Trophoblast cell (in vitro differentiated cells and primary cell): Measurements from ENCODE around the gene TSHZ2.

ENCODE experiments used
- DNase-seq, 2 donors: peaks; one replicate each; pipeline ENCODE4 v3.0.0-alpha.2; 2016
- H2AFZ ChIP-seq: 2 replicates; pipeline ENCODE4 v1.6.1; 2013; ENCODE audit warnings: low read length, moderate library complexity, mild to moderate bottlenecking; ENCODE audit not compliant: insufficient read depth, poor library complexity
- H2AK5ac ChIP-seq: 2 replicates; pipeline ENCODE4 v1.6.1; 2013; ENCODE audit warnings: mild to moderate bottlenecking, low read length
- H2BK120ac ChIP-seq: 2 replicates; pipeline ENCODE4 v1.6.1; 2013; ENCODE audit warnings: low read length, mild to moderate bottlenecking, moderate library complexity; ENCODE audit not compliant: insufficient read depth, poor library complexity
- H2BK12ac ChIP-seq: 2 replicates; pipeline ENCODE4 v1.6.1; 2013; ENCODE audit warnings: mild to moderate bottlenecking, low read length, moderate library complexity
- H2BK5ac ChIP-seq: 2 replicates; pipeline ENCODE4 v1.6.1; 2013; ENCODE audit warnings: low read length, low read depth, moderate library complexity, mild to moderate bottlenecking; ENCODE audit not compliant: poor library complexity
- H3K14ac ChIP-seq: 2 replicates; pipeline ENCODE4 v1.6.1; 2013; ENCODE audit warnings: mild to moderate bottlenecking, low read length
- H3K18ac ChIP-seq: 2 replicates; pipeline ENCODE4 v1.6.1; 2013; ENCODE audit warnings: mild to moderate bottlenecking, low read length
- H3K23ac ChIP-seq: 2 replicates; pipeline ENCODE4 v1.6.1; 2013; ENCODE audit warnings: low read length
- H3K27ac ChIP-seq: 2 replicates; pipeline ENCODE4 v1.5.1; 2013; ENCODE audit warnings: low read depth, mild to moderate bottlenecking, inconsistent platforms, low read length, moderate library complexity
- H3K27me3 ChIP-seq: 2 replicates; pipeline ENCODE4 v1.6.1; 2013; ENCODE audit warnings: inconsistent platforms, mild to moderate bottlenecking, low read length, moderate library complexity; ENCODE audit not compliant: insufficient read depth
- H3K36me3 ChIP-seq, 2 experiments: 1 replicate in 1 of 2; 2 replicates in 1 of 2; pipeline ENCODE4 v1.6.1; 2013; ENCODE audit warnings: low read length in 2 of 2, mild to moderate bottlenecking in 2 of 2, moderate library complexity in 1 of 2; ENCODE audit not compliant: insufficient read depth in 2 of 2, control insufficient read depth in 1 of 2
- H3K4ac ChIP-seq: 2 replicates; pipeline ENCODE4 v1.6.1; 2013; ENCODE audit warnings: low read depth, mild to moderate bottlenecking, low read length, moderate library complexity
- H3K4me1 ChIP-seq, 2 experiments: 1 replicate in 1 of 2; 2 replicates in 1 of 2; pipeline ENCODE4 v1.6.1; 2013; ENCODE audit warnings: low read length in 2 of 2, mild to moderate bottlenecking in 2 of 2, moderate library complexity in 1 of 2; ENCODE audit not compliant: insufficient read depth in 2 of 2, control insufficient read depth in 1 of 2
- H3K4me2 ChIP-seq: 2 replicates; pipeline ENCODE4 v1.6.1; 2013; ENCODE audit warnings: inconsistent platforms, mild to moderate bottlenecking, low read length, moderate library complexity
- H3K4me3 ChIP-seq: 2 replicates; pipeline ENCODE4 v1.5.1; 2013; ENCODE audit warnings: mild to moderate bottlenecking, low read depth, low read length, inconsistent platforms
- H3K79me1 ChIP-seq: one replicate; pipeline ENCODE4 v1.6.1; 2013; ENCODE audit warnings: low read length
- H3K79me2 ChIP-seq: 2 replicates; pipeline ENCODE4 v1.6.1; 2013; ENCODE audit warnings: low read length, mild to moderate bottlenecking; ENCODE audit not compliant: control insufficient read depth, insufficient read depth, poor library complexity
- H3K9ac ChIP-seq: 2 replicates; pipeline ENCODE4 v1.6.1; 2013; ENCODE audit warnings: mild to moderate bottlenecking, low read length
- H3K9me3 ChIP-seq: 2 replicates; pipeline ENCODE4 v1.6.1; 2013; ENCODE audit warnings: low read depth, mild to moderate bottlenecking, control low read depth, inconsistent platforms, low read length; ENCODE audit not compliant: insufficient read depth
- H4K12ac ChIP-seq: 2 replicates; pipeline ENCODE4 v1.6.1; 2013; ENCODE audit warnings: low read depth, mild to moderate bottlenecking, low read length, moderate library complexity
- H4K8ac ChIP-seq: 2 replicates; pipeline ENCODE4 v1.6.1; 2013; ENCODE audit warnings: low read depth, mild to moderate bottlenecking, low read length, moderate library complexity
- H4K91ac ChIP-seq: one replicate; pipeline ENCODE4 v1.6.1; 2013; ENCODE audit warnings: low read depth, mild to moderate bottlenecking, low read length, moderate library complexity
- WGBS: extraction: QIAGEN DNeasy Blood & Tissue Kit; methylation state at CpG from one replicate; pipeline ENCODE4 v1.1.7; 2013; ENCODE audit warnings: missing lambda C conversion rate; ENCODE audit not compliant: insufficient read length, insufficient coverage; ENCODE audit errors: extremely low coverage; 5-methylcytosine and 5-hydroxymethylcytosine counted together

TSHZ2 gene

DNA sequence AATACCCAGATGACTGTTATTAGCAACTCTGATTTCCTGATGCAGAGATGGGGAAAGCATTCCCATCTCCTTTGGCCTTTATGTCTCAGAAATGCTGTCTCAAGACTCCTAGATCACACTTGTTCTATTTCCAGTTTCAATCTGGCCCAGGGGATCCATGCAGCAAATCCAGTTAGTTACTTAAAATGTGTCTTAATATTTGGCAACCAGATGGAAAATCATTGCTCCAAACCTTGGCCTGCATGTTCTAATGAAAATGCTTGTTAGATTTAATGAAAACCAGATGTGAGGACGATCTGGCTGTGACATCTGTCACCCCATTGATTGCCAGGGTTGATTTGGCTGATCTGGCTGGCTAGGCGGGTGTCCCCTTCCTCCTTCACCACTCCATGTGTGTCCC, 125.2 kb downstream of the TSHZ2 start:
- no CpG with 5 or more reads among the region's 2 CpGs for WGBS
- H3K27ac ChIP-seq = no peak overlapping the region

GRCh38 chr20:53097791-53098190, 125.6 kb downstream of the TSHZ2 start:
- no CpG with 5 or more reads among the region's 4 CpGs for WGBS
- Histone ChIP-seq H3K9ac (no peak overlapping the region), H4K8ac (no peak overlapping the region), H2BK5ac (no peak overlapping the region), H3K23ac (no peak overlapping the region), H3K79me2 (no peaks in the 10 kb centered on the region), H4K12ac (no peak overlapping the region), H3K27ac (no peak overlapping the region), H3K4me2 (no peak overlapping the region), H3K4ac (no peak overlapping the region), H2AK5ac (no peak overlapping the region), H3K18ac (no peak overlapping the region), H2AFZ (no peak overlapping the region), H3K9me3 (no peaks in the 10 kb centered on the region), H4K91ac (no peak overlapping the region), H3K14ac (no peak overlapping the region), H3K36me3 (no peaks in the 10 kb centered on the region), H2BK120ac (no peak overlapping the region), H3K79me1 (peaks cover 4% of the 10 kb centered on the region), H2BK12ac (no peak overlapping the region), H3K4me3 (no peak overlapping the region), H3K4me1 (peaks cover 0 to 4% of the 10 kb centered on the region in 2 experiments), H3K27me3 (no peaks in the 10 kb centered on the region)
- no peak for DNase-seq

More for the DNA sequence above, 125.2 kb downstream of the TSHZ2 start:
- Histone ChIP-seq H3K4me2 (no peak overlapping the region), H3K18ac (no peak overlapping the region), H2BK5ac (no peak overlapping the region), H2AFZ (no peak overlapping the region), H4K12ac (no peak overlapping the region), H3K4ac (no peak overlapping the region), H3K4me1 (peaks cover 0 to 4% of the 10 kb centered on the region in 2 experiments), H3K14ac (no peak overlapping the region), H3K79me2 (no peaks in the 10 kb centered on the region), H4K8ac (no peak overlapping the region), H2BK120ac (no peak overlapping the region), H3K9ac (no peak overlapping the region), H3K36me3 (no peaks in the 10 kb centered on the region), H3K9me3 (no peaks in the 10 kb centered on the region), H2BK12ac (no peak overlapping the region), H3K27me3 (no peaks in the 10 kb centered on the region), H3K4me3 (no peak overlapping the region), H3K79me1 (peaks cover 4% of the 10 kb centered on the region), H4K91ac (no peak overlapping the region), H3K23ac (no peak overlapping the region), H2AK5ac (no peak overlapping the region)
- no peak for DNase-seq

DNA sequence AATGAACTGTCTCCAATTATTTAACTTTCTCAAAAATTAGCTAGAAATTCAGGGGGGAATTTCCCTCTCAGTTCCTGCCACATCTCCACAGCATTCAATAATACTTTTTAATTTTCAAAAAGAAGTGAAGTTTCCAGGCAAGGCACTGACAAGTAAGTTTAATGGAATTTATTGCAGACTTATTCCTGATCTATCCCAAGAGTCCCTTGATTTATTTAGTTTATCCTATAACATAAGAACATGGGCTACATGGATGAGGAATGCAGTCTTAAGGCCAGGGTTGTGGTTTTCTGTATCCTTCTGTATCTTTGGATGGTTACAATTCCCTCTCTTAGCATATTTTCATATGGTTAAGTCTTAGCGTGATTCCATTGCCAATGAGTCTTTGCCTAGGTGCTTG, 126.5 kb downstream of the TSHZ2 start:
- no peak overlapping the region for H4K91ac ChIP-seq
- no peak overlapping the region for H2BK12ac ChIP-seq
- H2BK5ac ChIP-seq = no peak overlapping the region
- no peak overlapping the region for H3K27ac ChIP-seq
- no peak overlapping the region for H4K12ac ChIP-seq
- H4K8ac ChIP-seq = no peak overlapping the region
- no CpG with 5 or more reads among the region's 1 CpG for WGBS
- H3K9me3 ChIP-seq = no peaks in the 10 kb centered on the region
- H3K4me1 ChIP-seq = peaks cover 0 to 4% of the 10 kb centered on the region in 2 experiments
- no peak overlapping the region for H3K9ac ChIP-seq
- H2AFZ ChIP-seq = no peak overlapping the region
- peaks cover 4% of the 10 kb centered on the region for H3K79me1 ChIP-seq
- no peak overlapping the region for H3K23ac ChIP-seq
- H3K27me3 ChIP-seq = no peaks in the 10 kb centered on the region
- no peak overlapping the region for H2BK120ac ChIP-seq
- H3K14ac ChIP-seq = no peak overlapping the region
- H3K79me2 ChIP-seq = no peaks in the 10 kb centered on the region
- no peaks in the 10 kb centered on the region for H3K36me3 ChIP-seq
- no peak overlapping the region for H2AK5ac ChIP-seq
- no peak overlapping the region for H3K4me3 ChIP-seq
- H3K18ac ChIP-seq = no peak overlapping the region
- no peak for DNase-seq
- H3K4me2 ChIP-seq = no peak overlapping the region
- no peak overlapping the region for H3K4ac ChIP-seq

GRCh38 chr20:53099856-53100255, 127.7 kb downstream of the TSHZ2 start:
- Histone ChIP-seq H3K79me1 (peaks cover 4% of the 10 kb centered on the region), H2BK12ac (no peak overlapping the region), H3K4me1 (peaks cover 0 to 4% of the 10 kb centered on the region in 2 experiments), H3K79me2 (no peaks in the 10 kb centered on the region), H3K27ac (peak overlapping the region; percentile 67), H3K9me3 (no peaks in the 10 kb centered on the region), H3K14ac (no peak overlapping the region), H3K9ac (no peak overlapping the region), H3K4ac (no peak overlapping the region), H4K91ac (peak overlapping the region; percentile 10), H3K27me3 (no peaks in the 10 kb centered on the region), H3K23ac (no peak overlapping the region), H3K36me3 (no peaks in the 10 kb centered on the region), H2AFZ (no peak overlapping the region), H3K4me2 (peak overlapping the region; percentile 41), H2BK120ac (no peak overlapping the region), H4K12ac (no peak overlapping the region), H4K8ac (no peak overlapping the region), H2BK5ac (no peak overlapping the region), H2AK5ac (no peak overlapping the region), H3K4me3 (no peak overlapping the region), H3K18ac (no peak overlapping the region)
- no peak for DNase-seq
- no CpG with 5 or more reads among the region's 2 CpGs for WGBS
